HEK293 (cell line): Measurements from ENCODE around the gene PPP6R1.

Experiments
- CTCF ChIA-PET: fragments of 350-600 bp; formaldehyde crosslinking; extraction: SDS; loops from one replicate; lab custom pipeline; 2021; ENCODE audit warnings: antibody characterized with exemption; lab: Yijun Ruan, JAX
- POLR2A ChIA-PET: fragments of 300-600 bp; formaldehyde crosslinking; extraction: SDS; loops from one replicate; lab custom pipeline; 2020; ENCODE audit warnings: antibody characterized with exemption, inconsistent platforms; lab: Yijun Ruan, JAX
- H3K27ac ChIP-seq: fragments of 200-500 bp; sonication (Bioruptor generic); 2 replicates; pipeline ENCODE4 v1.5.1; 2014; ENCODE audit warnings: low read depth, low read length, control low read depth, inconsistent platforms; ENCODE audit errors: extremely low read depth
- H3K36me3 ChIP-seq, 2 experiments: fragments of 200-500 bp in 1 of 2; sonication (Bioruptor generic) in 1 of 2; 1 replicate in 1 of 2; 2 replicates in 1 of 2; pipeline ENCODE4 v1.5.1; 2014 to 2017; ENCODE audit warnings: inconsistent platforms in 2 of 2, low read length in 2 of 2; ENCODE audit not compliant: control insufficient read depth in 2 of 2, insufficient read depth in 1 of 2
- H3K4me1 ChIP-seq: fragments of 200-500 bp; sonication (Bioruptor generic); 2 replicates; pipeline ENCODE4 v1.5.1; 2014; ENCODE audit warnings: mild to moderate bottlenecking, low read length, inconsistent platforms; ENCODE audit not compliant: control insufficient read depth, insufficient read depth
- H3K4me3 ChIP-seq: 2 replicates; pipeline ENCODE4 v1.5.1; 2011; ENCODE audit warnings: low read depth, mild to moderate bottlenecking, control low read depth, low read length, moderate library complexity
- H3K9me3 ChIP-seq: fragments of 200-500 bp; sonication (Bioruptor generic); 2 replicates; pipeline ENCODE4 v1.5.1; 2014; ENCODE audit warnings: low read depth, low read length, inconsistent platforms; ENCODE audit not compliant: control insufficient read depth, insufficient read depth
- PATZ1 ChIP-seq: fragments of 450-650 bp; formaldehyde crosslinking; IDR thresholded peaks from 2 replicates; pipeline ENCODE4 v1.5.1; 2016; ENCODE audit warnings: missing biosample characterization, missing genetic modification characterization
- SALL2 ChIP-seq: fragments of 450-650 bp; formaldehyde crosslinking; IDR thresholded peaks from 2 replicates; pipeline ENCODE4 v1.5.0; 2017; ENCODE audit warnings: missing biosample characterization, mild to moderate bottlenecking, missing genetic modification characterization, borderline replicate concordance
- ZBTB21 ChIP-seq: fragments of 450-650 bp; formaldehyde crosslinking; IDR thresholded peaks from 2 replicates; pipeline ENCODE4 v1.5.1; 2017; ENCODE audit warnings: missing biosample characterization, missing genetic modification characterization
- ZBTB7A ChIP-seq: fragments of 450-650 bp; formaldehyde crosslinking; IDR thresholded peaks from 2 replicates; pipeline ENCODE4 v1.5.1; 2016; ENCODE audit warnings: low read depth, missing biosample characterization, missing genetic modification characterization
- ZFP69B ChIP-seq: fragments of 450-650 bp; formaldehyde crosslinking; IDR thresholded peaks from 2 replicates; pipeline ENCODE4 v1.5.1; 2016; ENCODE audit warnings: missing biosample characterization, missing genetic modification characterization
- ZNF112 ChIP-seq: fragments of 450-650 bp; formaldehyde crosslinking; IDR thresholded peaks from 2 replicates; pipeline ENCODE4 v1.5.0; 2017; ENCODE audit warnings: missing biosample characterization, missing genetic modification characterization
- ZNF140 ChIP-seq: fragments of 450-650 bp; formaldehyde crosslinking; IDR thresholded peaks from 2 replicates; pipeline ENCODE4 v1.5.1; 2016; ENCODE audit warnings: missing biosample characterization, missing genetic modification characterization
- ZNF223 ChIP-seq: fragments of 450-650 bp; formaldehyde crosslinking; IDR thresholded peaks from 2 replicates; pipeline ENCODE4 v1.5.1; 2016; ENCODE audit warnings: missing biosample characterization, missing genetic modification characterization
- ZNF555 ChIP-seq: fragments of 450-650 bp; formaldehyde crosslinking; conservative IDR thresholded peaks from 2 replicates; pipeline ENCODE4 v1.5.1; 2017; ENCODE audit warnings: missing biosample characterization, mild to moderate bottlenecking, missing genetic modification characterization, inconsistent platforms
- ZNF621 ChIP-seq: fragments of 450-650 bp; formaldehyde crosslinking; IDR thresholded peaks from 2 replicates; pipeline ENCODE4 v1.5.1; 2017; ENCODE audit warnings: missing biosample characterization, missing genetic modification characterization
- ZNF629 ChIP-seq: fragments of 450-650 bp; formaldehyde crosslinking; IDR thresholded peaks from 2 replicates; pipeline ENCODE4 v1.5.1; 2017; ENCODE audit warnings: missing biosample characterization, missing genetic modification characterization
- ZNF654 ChIP-seq: fragments of 450-650 bp; formaldehyde crosslinking; IDR thresholded peaks from 2 replicates; pipeline ENCODE4 v1.5.1; 2016; ENCODE audit warnings: low read depth, missing biosample characterization, missing genetic modification characterization
- ZNF670 ChIP-seq: fragments of 450-650 bp; formaldehyde crosslinking; IDR thresholded peaks from 2 replicates; pipeline ENCODE4 v1.5.1; 2016; ENCODE audit warnings: missing biosample characterization, missing genetic modification characterization, low read depth
- ZNF791 ChIP-seq: fragments of 450-650 bp; formaldehyde crosslinking; IDR thresholded peaks from 2 replicates; pipeline ENCODE4 v1.5.1; 2016; ENCODE audit warnings: missing biosample characterization, missing genetic modification characterization
- TF ChIP-seq, protein P1 (sequence below): fragments of 450-650 bp; formaldehyde crosslinking; IDR thresholded peaks from 2 replicates; pipeline ENCODE4 v1.5.1; 2016; ENCODE audit warnings: missing biosample characterization, missing genetic modification characterization
- TF ChIP-seq, protein P2 (sequence below): fragments of 450-650 bp; formaldehyde crosslinking; IDR thresholded peaks from 2 replicates; pipeline ENCODE4 v1.5.1; 2017; ENCODE audit warnings: missing biosample characterization, missing genetic modification characterization
- TF ChIP-seq, protein P3 (sequence below): fragments of 450-650 bp; formaldehyde crosslinking; IDR thresholded peaks from 2 replicates; pipeline ENCODE4 v1.5.1; 2017; ENCODE audit warnings: missing biosample characterization, mild to moderate bottlenecking, missing genetic modification characterization, moderate library complexity
- TF ChIP-seq, protein P4 (sequence below): fragments of 450-650 bp; formaldehyde crosslinking; IDR thresholded peaks from 2 replicates; pipeline ENCODE4 v1.5.1; 2016; ENCODE audit warnings: missing biosample characterization, missing genetic modification characterization, low read depth

Gene PPP6R1

GRCh38 chr19:55186080-55186479 lies 72.7 kb downstream of the PPP6R1 start (continued):
- TF ChIP-seq, protein P1, sequence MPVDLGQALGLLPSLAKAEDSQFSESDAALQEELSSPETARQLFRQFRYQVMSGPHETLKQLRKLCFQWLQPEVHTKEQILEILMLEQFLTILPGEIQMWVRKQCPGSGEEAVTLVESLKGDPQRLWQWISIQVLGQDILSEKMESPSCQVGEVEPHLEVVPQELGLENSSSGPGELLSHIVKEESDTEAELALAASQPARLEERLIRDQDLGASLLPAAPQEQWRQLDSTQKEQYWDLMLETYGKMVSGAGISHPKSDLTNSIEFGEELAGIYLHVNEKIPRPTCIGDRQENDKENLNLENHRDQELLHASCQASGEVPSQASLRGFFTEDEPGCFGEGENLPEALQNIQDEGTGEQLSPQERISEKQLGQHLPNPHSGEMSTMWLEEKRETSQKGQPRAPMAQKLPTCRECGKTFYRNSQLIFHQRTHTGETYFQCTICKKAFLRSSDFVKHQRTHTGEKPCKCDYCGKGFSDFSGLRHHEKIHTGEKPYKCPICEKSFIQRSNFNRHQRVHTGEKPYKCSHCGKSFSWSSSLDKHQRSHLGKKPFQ (tag by site-specific recombination) = no peak
- TF ChIP-seq ZBTB7A (tag by site-specific recombination) (no peak), ZFP69B (tag by site-specific recombination) (no peak), PATZ1 (tag by site-specific recombination) (no peak), ZNF791 (tag by site-specific recombination) (no peak)
- TF ChIP-seq, protein P2, sequence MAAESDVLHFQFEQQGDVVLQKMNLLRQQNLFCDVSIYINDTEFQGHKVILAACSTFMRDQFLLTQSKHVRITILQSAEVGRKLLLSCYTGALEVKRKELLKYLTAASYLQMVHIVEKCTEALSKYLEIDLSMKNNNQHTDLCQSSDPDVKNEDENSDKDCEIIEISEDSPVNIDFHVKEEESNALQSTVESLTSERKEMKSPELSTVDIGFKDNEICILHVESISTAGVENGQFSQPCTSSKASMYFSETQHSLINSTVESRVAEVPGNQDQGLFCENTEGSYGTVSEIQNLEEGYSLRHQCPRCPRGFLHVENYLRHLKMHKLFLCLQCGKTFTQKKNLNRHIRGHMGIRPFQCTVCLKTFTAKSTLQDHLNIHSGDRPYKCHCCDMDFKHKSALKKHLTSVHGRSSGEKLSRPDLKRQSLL = no peak
- TF ChIP-seq, protein P3, sequence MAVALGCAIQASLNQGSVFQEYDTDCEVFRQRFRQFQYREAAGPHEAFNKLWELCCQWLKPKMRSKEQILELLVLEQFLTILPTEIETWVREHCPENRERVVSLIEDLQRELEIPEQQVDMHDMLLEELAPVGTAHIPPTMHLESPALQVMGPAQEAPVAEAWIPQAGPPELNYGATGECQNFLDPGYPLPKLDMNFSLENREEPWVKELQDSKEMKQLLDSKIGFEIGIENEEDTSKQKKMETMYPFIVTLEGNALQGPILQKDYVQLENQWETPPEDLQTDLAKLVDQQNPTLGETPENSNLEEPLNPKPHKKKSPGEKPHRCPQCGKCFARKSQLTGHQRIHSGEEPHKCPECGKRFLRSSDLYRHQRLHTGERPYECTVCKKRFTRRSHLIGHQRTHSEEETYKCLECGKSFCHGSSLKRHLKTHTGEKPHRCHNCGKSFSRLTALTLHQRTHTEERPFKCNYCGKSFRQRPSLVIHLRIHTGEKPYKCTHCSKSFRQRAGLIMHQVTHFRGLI (tag by site-specific recombination) = no peak
- TF ChIP-seq, protein P4, sequence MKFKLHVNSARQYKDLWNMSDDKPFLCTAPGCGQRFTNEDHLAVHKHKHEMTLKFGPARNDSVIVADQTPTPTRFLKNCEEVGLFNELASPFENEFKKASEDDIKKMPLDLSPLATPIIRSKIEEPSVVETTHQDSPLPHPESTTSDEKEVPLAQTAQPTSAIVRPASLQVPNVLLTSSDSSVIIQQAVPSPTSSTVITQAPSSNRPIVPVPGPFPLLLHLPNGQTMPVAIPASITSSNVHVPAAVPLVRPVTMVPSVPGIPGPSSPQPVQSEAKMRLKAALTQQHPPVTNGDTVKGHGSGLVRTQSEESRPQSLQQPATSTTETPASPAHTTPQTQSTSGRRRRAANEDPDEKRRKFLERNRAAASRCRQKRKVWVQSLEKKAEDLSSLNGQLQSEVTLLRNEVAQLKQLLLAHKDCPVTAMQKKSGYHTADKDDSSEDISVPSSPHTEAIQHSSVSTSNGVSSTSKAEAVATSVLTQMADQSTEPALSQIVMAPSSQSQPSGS = no peak

- ChIA-PET POLR2A (interaction anchor here (1.7 kb wide), 1 partner anchor 15 kb away, joined by 4 read pairs; no protein-coding TSS in a partner anchor), CTCF (interaction anchor here (0.6 to 1.3 kb wide), 2 partner anchors 22 to 41 kb away, joined by 3 to 4 read pairs; no protein-coding TSS in a partner anchor)
- no peaks in the 10 kb centered on the region for H3K36me3 ChIP-seq
- H3K9me3 ChIP-seq = no peaks in the 10 kb centered on the region
- no peak for TF ChIP-seq ZNF629
- TF ChIP-seq ZNF112 = no peak
- TF ChIP-seq, protein P3 (tag by site-specific recombination) = no peak
- TF ChIP-seq ZNF670 (tag by site-specific recombination) = no peak
- TF ChIP-seq ZNF654 (tag by site-specific recombination) = no peak
- no peak for TF ChIP-seq SALL2 (tag by site-specific recombination)
- no peak for TF ChIP-seq ZNF621 (tag by site-specific recombination)
- no peak for TF ChIP-seq ZNF223 (tag by site-specific recombination)
- TF ChIP-seq ZNF140 = no peak
- TF ChIP-seq ZNF555 (tag by site-specific recombination) = no peak
- TF ChIP-seq ZBTB21 (tag by site-specific recombination) = no peak
- peaks cover 5% of the 10 kb centered on the region for H3K4me1 ChIP-seq
- no peak overlapping the region for H3K4me3 ChIP-seq
- no peak overlapping the region for H3K27ac ChIP-seq
Observed at GRCh38 chr19:55181740-55182139, 77.1 kb downstream of the PPP6R1 start.
